GM10266 (cell line): ENCODE measurements around the gene IGSF11.

Experiments used
- DNase-seq: peaks from one replicate; pipeline ENCODE4 v3.0.0; 2012; ENCODE audit errors: extremely low spot score
- TF ChIP-seq, protein P1 (sequence below): IDR thresholded peaks from 2 replicates; pipeline ENCODE4 v1.5.1; 2012; ENCODE audit warnings: mild to moderate bottlenecking, low read depth; ENCODE audit not compliant: control insufficient read depth, insufficient read depth; ENCODE audit errors: missing control alignments

Gene IGSF11

DNA sequence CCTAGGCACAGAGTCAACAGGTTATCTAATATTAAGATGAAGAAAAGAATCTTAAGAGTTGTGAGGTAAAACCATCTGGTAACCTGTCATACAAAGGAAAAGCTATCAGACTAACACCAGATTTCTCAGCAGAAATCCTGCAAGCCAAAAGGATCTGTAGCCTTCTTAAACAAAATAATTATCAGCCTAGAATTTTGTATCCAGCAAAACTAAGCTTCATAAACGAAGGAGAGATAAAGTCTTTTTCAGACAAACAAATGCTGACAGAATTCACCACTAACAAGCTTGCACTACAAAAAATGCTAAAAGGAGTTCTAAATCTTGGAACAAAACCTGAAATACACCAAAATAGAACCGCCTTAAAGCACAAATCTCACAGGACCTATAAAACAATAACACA, 9.9 kb upstream of the IGSF11 start:
- DNase-seq, result no peak
- TF ChIP-seq, protein P1, sequence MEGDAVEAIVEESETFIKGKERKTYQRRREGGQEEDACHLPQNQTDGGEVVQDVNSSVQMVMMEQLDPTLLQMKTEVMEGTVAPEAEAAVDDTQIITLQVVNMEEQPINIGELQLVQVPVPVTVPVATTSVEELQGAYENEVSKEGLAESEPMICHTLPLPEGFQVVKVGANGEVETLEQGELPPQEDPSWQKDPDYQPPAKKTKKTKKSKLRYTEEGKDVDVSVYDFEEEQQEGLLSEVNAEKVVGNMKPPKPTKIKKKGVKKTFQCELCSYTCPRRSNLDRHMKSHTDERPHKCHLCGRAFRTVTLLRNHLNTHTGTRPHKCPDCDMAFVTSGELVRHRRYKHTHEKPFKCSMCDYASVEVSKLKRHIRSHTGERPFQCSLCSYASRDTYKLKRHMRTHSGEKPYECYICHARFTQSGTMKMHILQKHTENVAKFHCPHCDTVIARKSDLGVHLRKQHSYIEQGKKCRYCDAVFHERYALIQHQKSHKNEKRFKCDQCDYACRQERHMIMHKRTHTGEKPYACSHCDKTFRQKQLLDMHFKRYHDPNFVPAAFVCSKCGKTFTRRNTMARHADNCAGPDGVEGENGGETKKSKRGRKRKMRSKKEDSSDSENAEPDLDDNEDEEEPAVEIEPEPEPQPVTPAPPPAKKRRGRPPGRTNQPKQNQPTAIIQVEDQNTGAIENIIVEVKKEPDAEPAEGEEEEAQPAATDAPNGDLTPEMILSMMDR, result no peak

DNA sequence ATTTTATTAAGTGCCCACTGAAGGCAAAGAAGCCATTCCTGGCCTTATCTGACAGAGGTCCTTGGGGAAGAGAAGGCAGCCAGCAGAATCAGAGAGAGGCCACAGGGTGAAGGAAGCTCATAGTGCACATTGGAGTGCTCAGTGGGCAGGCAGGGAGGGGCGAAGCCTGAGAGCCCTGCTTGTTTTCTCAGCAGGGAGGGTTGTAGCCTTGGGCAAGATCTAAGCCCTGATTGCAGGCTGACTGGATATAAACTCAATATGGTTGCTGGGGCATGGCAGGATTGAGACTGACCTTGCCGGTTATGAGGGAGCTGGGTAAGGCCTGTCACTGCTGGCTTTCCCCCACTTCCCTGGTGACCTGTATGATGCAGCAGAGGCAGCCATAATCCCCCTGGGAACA, 7.5 kb upstream of the IGSF11 start:
- DNase-seq, result no peak
- TF ChIP-seq, protein P1, result no peak

DNA sequence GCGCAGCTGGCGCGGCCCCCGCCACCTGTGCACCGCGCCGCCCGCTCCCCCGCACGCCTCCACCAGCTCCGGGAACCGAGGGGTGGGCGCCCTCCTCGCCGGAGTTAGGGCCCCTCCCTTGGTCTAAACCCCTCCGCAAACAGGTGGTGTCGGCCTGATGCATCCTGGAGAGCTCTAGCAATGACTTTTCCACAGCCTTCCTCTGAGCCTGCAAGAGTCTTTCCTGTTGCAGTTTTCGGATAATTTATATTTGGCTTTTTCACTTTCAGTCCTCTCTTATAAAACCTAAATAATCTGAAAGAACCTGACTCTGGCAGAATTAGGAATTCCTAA, 334 bp upstream of the IGSF11 start:
- TF ChIP-seq, protein P1, result no peak
- DNase-seq, result no peak

DNA sequence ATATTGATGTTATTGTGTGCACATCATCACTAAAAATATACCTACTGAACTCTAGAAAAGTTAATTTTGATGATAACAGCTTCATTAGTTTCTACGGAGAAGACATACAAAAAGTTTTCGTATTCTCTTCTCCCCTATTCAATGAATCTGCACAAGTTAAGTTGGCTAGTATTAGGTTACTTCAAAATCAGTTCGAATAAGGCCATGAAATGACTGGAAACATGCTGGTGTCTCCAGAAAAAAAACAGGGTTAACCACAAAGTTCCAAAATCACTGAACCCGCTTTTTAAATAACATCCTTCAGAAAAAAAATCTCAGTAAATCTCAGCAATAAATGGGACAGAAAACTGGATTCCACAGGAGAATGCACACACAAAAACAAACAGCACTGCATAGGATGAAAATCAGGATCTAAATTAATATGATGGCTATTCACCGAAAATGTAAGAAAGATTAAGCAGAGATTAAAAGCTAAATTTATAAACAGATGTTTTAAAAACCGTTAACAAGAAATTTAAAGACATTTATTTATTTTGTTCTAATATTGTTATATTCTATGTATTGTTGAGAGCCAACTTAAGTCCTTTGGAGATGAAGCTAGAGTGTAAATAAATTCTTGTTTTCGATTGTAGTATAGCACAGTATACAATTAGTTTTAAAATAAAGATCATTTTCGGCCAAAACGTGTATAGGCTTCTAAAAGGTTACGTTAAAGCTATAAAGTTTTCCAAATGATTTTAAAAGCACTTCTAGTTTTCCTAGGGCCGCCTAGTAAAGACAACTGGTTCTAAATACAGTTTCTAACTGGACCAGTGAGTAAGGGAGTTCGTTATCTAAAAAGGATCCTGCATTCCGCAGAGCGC, 1.0 kb downstream of the IGSF11 start:
- DNase-seq, result no peak
- TF ChIP-seq, protein P1, result no peak

DNA sequence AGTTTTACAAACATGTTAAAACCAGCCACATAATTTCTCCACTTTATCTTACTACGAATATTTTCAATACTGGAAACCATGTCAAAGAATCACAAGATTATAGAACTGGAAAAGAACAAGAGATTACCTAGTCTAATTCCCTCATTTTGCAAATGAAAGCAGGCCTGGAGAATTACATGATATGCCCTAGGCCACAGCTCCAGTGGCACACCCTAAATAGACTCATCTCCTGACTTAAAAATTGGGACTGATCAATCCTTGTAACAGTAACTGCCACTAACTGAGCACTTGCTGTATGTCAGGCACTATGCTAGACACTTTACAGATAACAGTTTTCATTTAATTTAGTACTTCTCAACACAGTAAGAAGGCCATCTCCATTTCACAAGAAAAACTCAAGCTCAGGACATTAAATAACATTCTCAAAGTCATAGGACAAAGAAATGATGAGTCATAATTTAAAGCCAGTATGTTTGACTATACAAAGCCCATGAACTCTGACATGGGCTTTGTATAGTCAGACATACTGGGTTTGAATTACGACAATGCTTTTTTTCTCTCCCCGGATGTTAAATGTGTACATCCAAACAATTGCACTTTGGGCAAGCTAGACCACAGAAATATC, 9.4 kb downstream of the IGSF11 start:
- no peak for DNase-seq
- TF ChIP-seq, protein P1, result no peak

DNA sequence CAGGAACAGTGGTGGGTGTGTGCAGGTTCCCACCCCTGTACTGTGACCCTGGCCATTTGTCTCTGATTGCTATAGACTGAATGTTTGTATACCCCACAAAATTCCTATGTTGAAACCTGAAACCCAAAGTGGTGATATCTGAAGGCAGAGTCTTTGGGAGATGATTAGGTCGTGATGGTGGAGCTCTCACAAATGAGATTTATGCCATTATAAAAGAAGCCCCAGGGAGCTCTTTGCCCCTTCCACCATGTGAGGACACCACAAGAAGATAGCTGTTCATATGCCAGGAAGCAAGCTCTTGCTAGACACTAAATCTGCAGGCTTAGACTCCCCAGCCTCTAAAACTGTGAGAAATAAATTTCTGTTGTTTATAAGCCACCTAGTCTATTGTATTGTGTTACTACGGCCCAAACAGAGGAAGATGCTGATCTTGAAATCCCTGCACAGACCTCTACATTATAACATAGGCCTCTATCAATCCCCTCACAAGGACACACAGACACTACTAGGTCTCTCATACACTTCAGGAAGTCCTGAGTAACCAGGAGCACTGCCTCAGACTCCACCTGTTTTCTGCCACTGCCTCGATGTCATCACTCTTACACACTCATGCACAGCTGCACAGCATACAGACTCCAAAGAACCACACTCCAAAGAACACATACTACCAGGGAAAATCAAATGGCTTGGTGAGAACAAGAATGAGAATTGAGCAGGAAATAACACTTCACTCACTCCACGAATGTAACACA, 14.7 kb downstream of the IGSF11 start:
- TF ChIP-seq, protein P1, result no peak
- no peak for DNase-seq
